Activated CD8-positive, alpha-beta memory T cell treated with anti-CD3 and anti-CD28 coated beads, Interleukin-2, amount 50 U/mL, for 1 hour (primary cell): ENCODE results near the gene ANKMY2.
"Not testable (repeated sequence)": the region's sequence is repeated elsewhere in the genome, so short reads cannot be mapped to it uniquely, and the experiment has no call there.

Source experiments
- DNase-seq: peaks from one replicate; pipeline ENCODE4 v3.0.0-alpha.2; 2020; ENCODE audit errors: extremely low read depth

The ANKMY2 gene

GRCh38 chr7:16626388-16626787 is 19.2 kb downstream of the ANKMY2 start:
- no peak for DNase-seq

DNA sequence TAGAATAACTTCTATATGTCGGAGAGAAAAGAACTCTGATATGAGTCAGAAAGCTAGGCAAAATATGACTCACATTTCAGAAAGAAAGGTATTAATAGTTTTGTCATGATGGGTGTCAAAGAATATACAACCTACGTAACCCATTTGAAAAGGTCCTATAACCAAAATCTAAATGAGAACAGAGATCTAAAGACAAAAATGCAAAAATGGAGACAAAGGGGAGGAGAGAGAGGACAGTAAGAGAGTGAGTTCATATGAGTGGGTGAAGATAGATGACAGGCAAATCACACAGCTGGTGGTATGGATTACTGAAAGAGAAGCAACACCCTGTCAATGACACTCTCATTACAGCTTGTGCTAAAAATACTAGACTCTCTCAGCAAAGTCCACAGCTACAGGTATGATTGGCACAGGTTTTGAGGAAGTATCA is 25.6 kb downstream of the ANKMY2 start:
- no peak for DNase-seq

DNA sequence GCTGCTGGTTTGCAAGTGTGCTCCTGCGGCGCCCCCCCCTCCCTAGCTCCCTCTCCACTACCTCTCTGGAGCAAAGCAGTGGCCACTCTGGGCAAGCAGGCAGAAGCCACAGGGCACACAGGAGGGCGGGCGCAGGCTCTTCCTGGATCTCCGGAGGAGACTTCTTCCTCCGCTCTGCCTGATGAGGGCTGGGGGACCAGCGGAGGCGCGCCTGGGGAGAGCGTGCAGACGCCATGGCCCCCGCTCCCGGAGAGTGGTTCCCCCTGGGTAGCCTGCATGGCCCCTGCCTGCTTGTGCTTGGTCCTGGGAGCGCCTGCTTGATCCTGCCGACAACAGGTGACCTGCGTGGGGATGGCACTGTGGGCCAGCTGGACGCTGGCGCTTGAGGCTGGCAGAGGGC is 29.0 kb downstream of the ANKMY2 start:
- DNase-seq, result no peak

DNA sequence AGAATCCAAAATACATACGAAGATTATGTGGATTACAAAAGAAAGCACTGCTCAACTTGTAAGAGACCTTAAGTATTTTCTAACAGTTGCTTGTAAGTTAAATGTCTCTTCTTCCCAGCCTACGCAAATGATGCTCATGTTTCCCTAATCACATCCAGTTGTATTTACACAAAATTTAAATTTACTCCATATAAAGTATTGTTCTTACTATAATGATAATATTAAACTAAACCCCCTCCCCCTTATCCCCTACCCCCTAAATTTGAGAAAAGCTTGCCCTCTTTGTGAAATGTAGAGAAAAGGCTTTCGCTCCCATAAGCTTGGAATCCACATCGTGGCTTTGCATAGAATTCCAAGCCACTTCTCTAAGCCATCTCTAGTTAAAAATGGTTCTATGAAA is 29.4 kb downstream of the ANKMY2 start:
- no peak for DNase-seq

DNA sequence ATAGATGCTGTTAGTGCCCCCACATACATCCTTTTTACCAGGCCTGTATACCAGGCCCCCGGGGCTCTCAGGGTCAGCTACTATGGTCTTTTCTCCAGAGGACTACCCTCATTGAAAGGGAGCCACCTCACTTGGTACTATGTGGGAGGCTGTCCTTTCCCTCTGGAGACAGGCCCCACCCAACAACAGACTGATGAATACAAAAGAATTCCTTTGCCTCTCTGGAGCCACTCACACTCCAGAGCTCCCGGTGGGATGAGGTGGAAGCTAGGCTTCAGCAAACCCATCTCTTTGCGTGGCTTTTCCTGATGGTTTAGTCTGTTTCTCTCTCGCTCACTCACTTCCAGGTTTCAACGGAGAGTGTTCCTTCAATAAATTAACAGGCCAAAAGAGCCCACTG is 30.3 kb downstream of the ANKMY2 start:
- no peak for DNase-seq

- DNase-seq, result no peak
Measured at GRCh38 chr7:16611711-16612110, 33.8 kb downstream of the ANKMY2 start.

DNA sequence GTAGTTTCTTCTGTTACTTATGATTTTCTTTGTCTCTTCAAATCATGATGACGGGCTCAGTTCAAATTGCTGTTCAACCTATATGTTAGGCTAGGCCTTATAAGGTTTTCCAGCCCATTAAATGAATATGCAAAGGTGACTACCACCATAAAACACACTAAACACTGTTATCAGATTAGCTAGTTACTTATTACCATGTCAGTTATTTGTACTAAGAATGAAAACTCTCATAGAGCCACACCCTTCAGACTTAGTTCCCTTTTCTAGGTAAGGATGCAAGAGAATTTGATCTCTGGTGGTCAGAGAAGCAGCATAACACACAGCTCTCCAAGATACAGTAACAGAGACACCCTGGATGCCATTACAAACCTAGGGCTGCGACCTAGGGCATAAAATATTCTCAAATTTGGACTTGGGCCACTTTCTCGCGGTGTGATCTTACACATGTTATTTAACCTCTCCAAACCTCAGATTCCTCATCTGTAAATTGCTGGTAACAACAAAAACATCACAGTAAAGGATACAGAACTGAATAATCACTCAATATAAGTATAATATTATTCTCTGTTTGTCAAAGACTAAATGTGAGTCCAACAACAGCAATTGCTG is 35.6 kb downstream of the ANKMY2 start:
- no peak for DNase-seq

GRCh38 chr7:16606704-16607103 is 38.9 kb downstream of the ANKMY2 start:
- DNase-seq, result no peak

DNA sequence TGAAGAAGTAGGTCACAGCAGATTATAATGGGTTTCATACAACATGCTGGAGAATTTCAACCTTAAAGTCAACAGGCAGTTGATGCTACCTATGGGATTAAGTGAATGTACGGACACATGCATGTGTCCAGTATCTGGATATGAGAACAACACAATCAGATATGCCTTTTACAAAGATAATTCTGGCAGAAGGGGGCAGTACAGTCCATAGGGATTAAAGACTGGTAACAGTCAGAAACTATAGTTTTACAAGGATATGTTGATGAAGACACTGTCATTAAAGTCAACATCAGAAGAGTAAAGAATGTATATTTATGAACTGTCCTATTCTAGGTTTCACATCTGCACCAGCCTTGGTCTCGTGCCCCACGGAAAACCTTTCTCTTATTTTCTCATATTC is 41.5 kb downstream of the ANKMY2 start:
- DNase-seq, result no peak

DNA sequence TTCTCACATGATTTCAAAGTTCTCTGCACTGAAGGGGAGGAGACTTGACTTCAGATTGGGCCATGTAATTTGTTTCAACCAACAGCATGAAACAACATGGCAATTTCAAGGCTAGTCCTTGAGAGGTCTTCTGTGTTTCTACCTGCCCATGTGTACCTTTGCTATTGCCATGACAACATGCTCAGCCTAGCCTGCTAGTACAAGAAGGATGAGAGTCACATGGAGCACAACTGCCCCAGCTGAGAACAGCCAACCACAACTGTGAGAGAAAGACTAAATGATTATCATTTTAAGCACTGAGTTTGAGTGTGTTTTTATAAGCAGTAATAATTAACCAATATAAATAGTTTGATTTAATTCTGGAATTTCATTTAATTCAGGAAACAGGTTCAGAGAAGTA is 41.9 kb downstream of the ANKMY2 start:
- no peak for DNase-seq

DNA sequence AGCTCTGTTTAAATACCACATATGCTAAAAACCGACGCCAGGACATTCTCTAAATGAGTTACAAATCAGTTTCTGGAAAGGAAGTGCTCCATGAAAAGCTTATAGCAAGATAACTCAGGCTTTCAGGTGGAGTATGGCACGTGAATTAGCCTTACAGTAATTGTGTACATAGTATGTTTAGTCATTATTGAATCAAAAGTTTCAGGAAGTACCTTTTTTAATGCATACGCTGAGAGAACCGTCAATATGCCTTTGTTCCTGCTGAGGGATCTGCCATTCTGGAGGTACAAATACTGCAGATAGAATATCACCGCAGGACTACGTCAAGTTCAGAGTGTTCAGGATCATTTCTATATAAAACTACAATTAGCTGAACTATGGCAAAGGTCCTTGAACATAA is 45.7 kb downstream of the ANKMY2 start:
- no peak for DNase-seq

- no peak for DNase-seq
Measured at GRCh38 chr7:16598015-16598414, 47.5 kb downstream of the ANKMY2 start.

DNA sequence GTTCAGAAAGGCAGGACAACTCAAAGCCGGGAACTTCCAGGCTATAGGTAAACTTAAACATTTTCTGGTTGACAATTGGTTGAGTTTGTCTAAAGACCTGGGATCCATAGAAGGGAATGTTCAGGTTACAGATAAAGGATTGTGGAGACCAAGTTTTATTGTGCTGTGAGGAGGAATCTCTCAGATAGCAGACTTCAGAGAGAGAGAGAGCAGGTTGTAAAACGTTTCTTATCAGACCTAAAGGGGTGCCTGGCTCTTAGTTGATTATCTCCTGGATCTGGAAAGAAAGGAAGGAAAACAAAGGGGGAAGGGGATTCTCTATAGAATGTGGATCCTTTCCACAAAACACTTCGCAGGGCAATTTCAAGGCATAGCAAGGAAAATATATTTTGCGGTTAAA is 50.0 kb downstream of the ANKMY2 start:
- DNase-seq, result not testable (repeated sequence)

- no peak for DNase-seq
Measured at GRCh38 chr7:16594676-16595075, 50.9 kb downstream of the ANKMY2 start.

DNA sequence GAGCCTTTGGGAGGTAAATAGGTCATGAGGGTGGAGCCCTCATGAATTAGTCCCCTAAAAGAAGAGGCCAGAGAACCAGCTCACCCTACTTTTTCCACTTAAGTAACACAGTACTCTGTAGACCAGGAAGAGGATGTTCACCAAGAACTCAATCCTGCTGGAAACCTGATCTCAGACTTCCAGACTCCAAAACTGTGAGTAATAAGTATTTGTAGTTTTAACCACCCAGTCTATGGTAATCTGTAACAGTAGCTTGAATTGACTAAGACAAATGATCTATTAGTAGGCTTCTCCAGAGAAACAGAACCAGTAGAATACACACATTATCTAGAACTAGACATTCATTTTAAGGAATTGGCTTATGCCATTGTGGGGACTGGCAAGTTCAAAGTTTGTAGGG is 51.5 kb downstream of the ANKMY2 start:
- DNase-seq, result no peak

DNA sequence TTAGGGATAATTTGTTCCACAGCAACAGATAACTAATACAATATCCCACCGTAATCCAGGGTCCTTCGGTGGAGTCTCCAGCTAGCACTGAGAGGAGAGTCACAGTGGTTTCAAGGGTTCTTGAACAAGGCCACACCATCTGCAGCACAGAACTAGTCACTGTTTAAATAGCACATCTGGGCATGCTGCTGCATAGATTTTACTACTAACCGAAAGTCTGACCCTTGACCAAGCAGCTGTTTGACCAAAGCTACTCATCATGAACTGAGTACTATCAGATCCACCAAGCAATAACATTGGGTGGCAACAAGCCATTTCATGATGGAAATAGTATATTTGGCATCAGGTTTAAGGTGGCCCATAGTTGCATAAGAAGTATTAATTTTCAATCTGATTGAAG is 53.2 kb downstream of the ANKMY2 start:
- DNase-seq, result no peak

- DNase-seq, result no peak
Measured at GRCh38 chr7:16590424-16590823, 55.1 kb downstream of the ANKMY2 start.

- DNase-seq, result no peak
Measured at GRCh38 chr7:16589881-16590280, 55.7 kb downstream of the ANKMY2 start.

- DNase-seq, result no peak
Measured at GRCh38 chr7:16587790-16588189, 57.8 kb downstream of the ANKMY2 start.

DNA sequence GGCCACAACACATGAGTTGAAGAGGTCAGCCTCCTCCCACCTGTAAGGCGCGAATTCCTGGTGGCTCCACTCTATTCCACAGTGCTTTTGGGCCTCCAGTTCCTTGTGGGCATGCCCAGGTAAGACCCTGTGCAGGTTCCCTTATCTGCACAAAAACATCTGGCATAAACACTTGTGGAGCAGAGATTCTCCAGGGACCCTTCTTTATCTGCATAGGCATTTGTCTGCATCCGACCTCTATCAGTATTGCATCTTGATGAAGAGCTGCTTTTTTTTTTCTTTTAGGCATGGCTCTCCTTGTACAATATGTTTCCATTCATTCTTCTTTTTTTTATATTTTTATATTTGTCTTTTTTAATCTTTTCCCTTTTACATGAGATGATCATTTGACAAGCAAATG is 58.4 kb downstream of the ANKMY2 start:
- no peak for DNase-seq

- no peak for DNase-seq
Measured at GRCh38 chr7:16586081-16586874, 59.3 kb downstream of the ANKMY2 start.

GRCh38 chr7:16585540-16585939 is 60.0 kb downstream of the ANKMY2 start:
- DNase-seq, result no peak

GRCh38 chr7:16583834-16584233 is 61.7 kb downstream of the ANKMY2 start:
- DNase-seq, result no peak

DNA sequence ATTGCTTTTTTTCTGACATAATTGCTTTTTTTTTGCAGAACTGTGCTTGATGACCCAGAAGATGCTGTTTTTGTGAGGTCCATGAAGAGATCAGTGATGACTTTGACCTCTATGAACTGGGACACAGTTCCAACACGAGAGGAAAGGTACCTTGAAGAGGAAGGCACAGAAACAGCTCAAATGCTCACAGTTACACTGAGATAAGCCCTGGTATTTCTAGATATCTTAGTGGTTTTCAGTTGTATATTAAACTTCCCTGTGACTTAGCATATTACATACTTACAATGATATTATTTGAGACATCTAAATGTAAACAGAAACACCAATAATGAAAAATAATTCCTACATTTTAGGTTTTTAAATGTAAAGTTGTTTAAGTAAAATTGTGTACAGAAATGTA is 64.3 kb downstream of the ANKMY2 start:
- DNase-seq, result no peak
